ENCODE data around the gene RFWD3. TPM values are rescaled to one million over a fixed set of nuclear protein-coding genes. Genes with fewer than 3 reads are reported as not detected.

RFWD3 gene
- polyA plus RNA-seq, result 0.74 and 0.77 TPM in 2 replicates

GRCh38 chr16:74666425-74667254, at the start of gene RFWD3:
Gene RFWD3 (minus strand): TSS chr16:74666877. CDS start chr16:74661449, 5,428 bp downstream.

GRCh38 chr16:74700438-74701225, 34.0 kb upstream of the RFWD3 start, which contains the start of gene MLKL:
Gene MLKL (minus strand): TSS chr16:74700862. CDS start chr16:74695757, 5,105 bp downstream.

GRCh38 chr16:74606521-74607309, 60.0 kb downstream of the RFWD3 start, which contains the start of gene GLG1:
Gene GLG1 (minus strand): TSS chr16:74607114. CDS start chr16:74607094, 20 bp downstream.

Other genes with a start within 250 kb of the RFWD3 start
- not detected in 2 replicates for gene CLEC18B, start 245.4 kb downstream of the RFWD3 start, polyA plus RNA-seq
- 76.7 and 92.4 TPM in 2 replicates for gene GLG1, start 59.8 kb downstream of the RFWD3 start, polyA plus RNA-seq
- gene MLKL, start 34.0 kb upstream of the RFWD3 start, polyA plus RNA-seq, result not detected in 2 replicates
- not detected in 2 replicates for gene FA2H, start 107.9 kb upstream of the RFWD3 start, polyA plus RNA-seq